NB4 (cell line): Measurements from ENCODE around the gene GLCE.
A peak's percentile ranks its signal among the peaks of the same experiment; 100 is the strongest.

Experiments
- DNase-seq: peaks from one replicate; pipeline ENCODE4 v3.0.0; 2010; ENCODE audit warnings: low read depth
- H3K4me3 ChIP-seq: one replicate; pipeline ENCODE4 v1.5.1; 2011; ENCODE audit warnings: mild to moderate bottlenecking, low read depth, low read length, moderate library complexity
- MAX ChIP-seq: IDR thresholded peaks from 2 replicates; pipeline ENCODE4 v1.6.1; 2011; ENCODE audit warnings: low read depth, low read length
- MYC ChIP-seq: IDR thresholded peaks from 2 replicates; pipeline ENCODE4 v1.6.1; 2011; ENCODE audit warnings: low read depth, low read length
- POLR2A ChIP-seq: IDR thresholded peaks from 2 replicates; pipeline ENCODE4 v1.6.1; 2011; ENCODE audit warnings: mild to moderate bottlenecking; ENCODE audit not compliant: insufficient read length; ENCODE audit errors: extremely low read depth
- TF ChIP-seq, protein P1 (sequence below): IDR thresholded peaks from one replicate; pipeline ENCODE4 v1.5.1; 2012; ENCODE audit warnings: low read depth, low read length

GLCE gene

DNA sequence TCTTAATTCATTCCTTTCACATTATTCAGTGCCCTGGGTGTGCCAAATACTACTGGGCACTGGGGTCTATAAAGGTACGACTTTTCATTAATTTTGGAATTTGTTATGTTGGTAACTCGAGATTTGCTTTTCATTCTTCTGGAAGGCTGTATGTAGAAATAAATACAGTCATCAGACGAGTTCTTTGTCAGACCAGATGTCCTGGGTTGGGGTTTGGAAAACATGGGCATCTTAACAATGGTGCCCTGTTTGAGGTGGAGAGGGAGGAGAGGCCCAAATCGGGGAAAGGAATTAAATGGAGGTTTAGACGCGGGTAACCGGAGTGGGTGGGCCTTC is 662 bp upstream of the GLCE start:
- TF ChIP-seq MYC = no peak
- TF ChIP-seq, protein P1, sequence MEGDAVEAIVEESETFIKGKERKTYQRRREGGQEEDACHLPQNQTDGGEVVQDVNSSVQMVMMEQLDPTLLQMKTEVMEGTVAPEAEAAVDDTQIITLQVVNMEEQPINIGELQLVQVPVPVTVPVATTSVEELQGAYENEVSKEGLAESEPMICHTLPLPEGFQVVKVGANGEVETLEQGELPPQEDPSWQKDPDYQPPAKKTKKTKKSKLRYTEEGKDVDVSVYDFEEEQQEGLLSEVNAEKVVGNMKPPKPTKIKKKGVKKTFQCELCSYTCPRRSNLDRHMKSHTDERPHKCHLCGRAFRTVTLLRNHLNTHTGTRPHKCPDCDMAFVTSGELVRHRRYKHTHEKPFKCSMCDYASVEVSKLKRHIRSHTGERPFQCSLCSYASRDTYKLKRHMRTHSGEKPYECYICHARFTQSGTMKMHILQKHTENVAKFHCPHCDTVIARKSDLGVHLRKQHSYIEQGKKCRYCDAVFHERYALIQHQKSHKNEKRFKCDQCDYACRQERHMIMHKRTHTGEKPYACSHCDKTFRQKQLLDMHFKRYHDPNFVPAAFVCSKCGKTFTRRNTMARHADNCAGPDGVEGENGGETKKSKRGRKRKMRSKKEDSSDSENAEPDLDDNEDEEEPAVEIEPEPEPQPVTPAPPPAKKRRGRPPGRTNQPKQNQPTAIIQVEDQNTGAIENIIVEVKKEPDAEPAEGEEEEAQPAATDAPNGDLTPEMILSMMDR = no peak
- no peak for TF ChIP-seq POLR2A
- TF ChIP-seq MAX = no peak
- H3K4me3 ChIP-seq = peak overlapping the region; percentile 61

GRCh38 chr15:69161079-69161877 is 843 bp downstream of the GLCE start:
- peak overlapping the region; percentile 76 for H3K4me3 ChIP-seq
- TF ChIP-seq, protein P1 = no peak
- TF ChIP-seq POLR2A (no peak), MYC (no peak), MAX (no peak)
- peak; percentile 40 for DNase-seq

More for the DNA sequence above, 662 bp upstream of the GLCE start:
- no peak for DNase-seq

DNA sequence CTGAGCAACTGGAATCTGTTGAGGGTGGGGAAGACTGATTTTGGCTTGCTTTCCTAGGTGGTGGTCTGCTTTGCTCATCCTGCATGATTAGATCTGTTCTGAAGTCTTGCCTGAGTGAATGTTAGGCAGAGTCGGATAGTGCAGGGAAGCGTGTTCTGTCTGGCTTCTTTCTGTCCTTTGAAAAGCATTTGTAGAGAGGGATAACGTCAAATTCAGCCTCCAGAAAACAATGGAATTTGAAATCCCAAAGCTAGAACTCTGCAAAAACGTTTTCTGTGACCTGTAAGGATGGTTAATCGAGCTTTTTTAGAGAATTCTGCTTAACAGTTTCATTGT is 1.4 kb downstream of the GLCE start:
- peak overlapping the region; percentile 76 for H3K4me3 ChIP-seq
- no peak for DNase-seq
- TF ChIP-seq MYC = no peak

GRCh38 chr15:69163141-69163669 is 2.8 kb downstream of the GLCE start:
- DNase-seq = no peak
- no peak for TF ChIP-seq POLR2A
- TF ChIP-seq MAX = no peak
- TF ChIP-seq, protein P1 = no peak
- TF ChIP-seq MYC = no peak
- H3K4me3 ChIP-seq = no peak overlapping the region

GRCh38 chr15:69164807-69165636 is 4.6 kb downstream of the GLCE start:
- no peak for DNase-seq
- H3K4me3 ChIP-seq = no peak overlapping the region
- TF ChIP-seq POLR2A = no peak
- no peak for TF ChIP-seq MAX
- TF ChIP-seq, protein P1 = no peak
- no peak for TF ChIP-seq MYC

DNA sequence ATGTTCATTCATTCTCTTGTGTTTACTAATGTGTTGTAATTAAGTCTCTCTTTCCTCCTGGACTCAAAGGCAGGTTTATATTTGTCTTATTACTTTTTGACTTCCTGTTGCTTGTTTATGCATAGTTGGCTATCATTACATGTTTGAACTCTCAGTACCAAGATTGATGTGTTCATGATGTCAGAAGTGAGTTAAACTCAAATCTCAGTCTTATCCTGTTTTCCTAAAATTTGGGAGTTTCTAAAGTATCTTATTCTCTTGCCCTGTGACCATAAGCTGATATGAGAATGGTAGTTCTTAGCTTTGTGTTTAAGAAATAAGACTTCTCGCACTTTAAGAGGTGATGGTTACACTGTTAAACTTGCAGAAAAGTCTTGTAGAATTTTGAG is 5.2 kb downstream of the GLCE start:
- no peak for DNase-seq
- H3K4me3 ChIP-seq = no peak overlapping the region
- TF ChIP-seq, protein P1 = no peak
- TF ChIP-seq POLR2A (no peak), MYC (no peak), MAX (no peak)
